ENCODE results near the gene MROH2A.

The MROH2A gene

GRCh38 chr2:233800208-233800607 lies 22.1 kb downstream of the MROH2A start:
- TF ChIP-seq, protein P1, sequence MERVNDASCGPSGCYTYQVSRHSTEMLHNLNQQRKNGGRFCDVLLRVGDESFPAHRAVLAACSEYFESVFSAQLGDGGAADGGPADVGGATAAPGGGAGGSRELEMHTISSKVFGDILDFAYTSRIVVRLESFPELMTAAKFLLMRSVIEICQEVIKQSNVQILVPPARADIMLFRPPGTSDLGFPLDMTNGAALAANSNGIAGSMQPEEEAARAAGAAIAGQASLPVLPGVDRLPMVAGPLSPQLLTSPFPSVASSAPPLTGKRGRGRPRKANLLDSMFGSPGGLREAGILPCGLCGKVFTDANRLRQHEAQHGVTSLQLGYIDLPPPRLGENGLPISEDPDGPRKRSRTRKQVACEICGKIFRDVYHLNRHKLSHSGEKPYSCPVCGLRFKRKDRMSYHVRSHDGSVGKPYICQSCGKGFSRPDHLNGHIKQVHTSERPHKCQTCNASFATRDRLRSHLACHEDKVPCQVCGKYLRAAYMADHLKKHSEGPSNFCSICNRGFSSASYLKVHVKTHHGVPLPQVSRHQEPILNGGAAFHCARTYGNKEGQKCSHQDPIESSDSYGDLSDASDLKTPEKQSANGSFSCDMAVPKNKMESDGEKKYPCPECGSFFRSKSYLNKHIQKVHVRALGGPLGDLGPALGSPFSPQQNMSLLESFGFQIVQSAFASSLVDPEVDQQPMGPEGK (CRISPR knock-in tag; IDR thresholded peaks at IDR 0.05; ENCODE audit: borderline replicate concordance) = no peak
- TF ChIP-seq ZNF70 (CRISPR knock-in tag; IDR thresholded peaks at IDR 0.05) = no peak
- TF ChIP-seq BACH2 (CRISPR knock-in tag; IDR thresholded peaks at IDR 0.05; ENCODE audit: borderline replicate concordance) = no peak
- no peak for TF ChIP-seq RARB (CRISPR knock-in tag; IDR thresholded peaks at IDR 0.05)
- TF ChIP-seq CSDC2 (CRISPR knock-in tag; IDR thresholded peaks at IDR 0.05) = no peak
- TF ChIP-seq ZNF565 (CRISPR knock-in tag; conservative IDR thresholded peaks at IDR 0.05; ENCODE audit: low read depth) = no peak
- no peak for TF ChIP-seq GLIS3 (CRISPR knock-in tag; IDR thresholded peaks at IDR 0.05)
- no peak for TF ChIP-seq ESRRG (CRISPR knock-in tag; IDR thresholded peaks at IDR 0.05)
- TF ChIP-seq OSR1 (CRISPR knock-in tag; IDR thresholded peaks at IDR 0.05) = no peak
- no peak for TF ChIP-seq SNAI2 (CRISPR knock-in tag; IDR thresholded peaks at IDR 0.05)
- no peak for TF ChIP-seq TSHZ2 (CRISPR knock-in tag; IDR thresholded peaks at IDR 0.05)
- no peak for ATAC-seq

DNA sequence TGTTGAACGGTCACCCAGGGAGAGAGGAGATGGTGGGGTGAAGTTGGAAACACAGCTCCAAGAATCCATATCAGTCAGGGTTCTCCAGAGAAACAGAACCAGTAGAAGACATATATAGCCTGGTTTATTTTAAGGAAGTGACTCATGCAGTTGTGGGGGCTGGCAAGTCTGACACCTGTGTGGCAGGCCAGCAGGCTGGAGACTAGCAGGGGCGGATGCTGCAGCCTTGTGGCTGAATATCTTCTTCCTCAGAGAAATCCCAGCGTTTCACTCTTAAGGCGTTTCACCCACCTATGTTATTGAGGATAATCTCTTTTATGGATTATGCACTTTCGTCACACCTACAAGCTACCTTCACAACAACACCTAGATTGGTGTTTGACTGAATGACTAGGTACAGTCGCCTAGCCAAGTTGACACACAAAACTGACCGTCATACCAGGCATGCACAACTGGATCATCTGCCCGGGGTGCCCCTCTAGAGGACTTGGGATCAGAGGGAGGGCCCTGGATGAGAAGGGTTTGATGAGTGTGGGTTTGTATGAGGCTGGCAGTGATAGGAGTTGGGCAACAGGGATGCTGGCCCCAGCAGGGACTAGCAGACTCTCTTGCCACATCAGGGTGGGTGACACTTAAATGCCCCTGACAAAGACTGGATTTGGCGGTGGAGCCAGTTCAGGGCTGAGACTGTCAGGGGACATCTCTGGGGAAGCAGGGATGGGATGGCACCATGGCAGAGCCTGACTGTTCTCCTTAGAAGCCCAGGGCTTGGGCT lies 23.4 kb downstream of the MROH2A start:
- no peak for ATAC-seq

DNA sequence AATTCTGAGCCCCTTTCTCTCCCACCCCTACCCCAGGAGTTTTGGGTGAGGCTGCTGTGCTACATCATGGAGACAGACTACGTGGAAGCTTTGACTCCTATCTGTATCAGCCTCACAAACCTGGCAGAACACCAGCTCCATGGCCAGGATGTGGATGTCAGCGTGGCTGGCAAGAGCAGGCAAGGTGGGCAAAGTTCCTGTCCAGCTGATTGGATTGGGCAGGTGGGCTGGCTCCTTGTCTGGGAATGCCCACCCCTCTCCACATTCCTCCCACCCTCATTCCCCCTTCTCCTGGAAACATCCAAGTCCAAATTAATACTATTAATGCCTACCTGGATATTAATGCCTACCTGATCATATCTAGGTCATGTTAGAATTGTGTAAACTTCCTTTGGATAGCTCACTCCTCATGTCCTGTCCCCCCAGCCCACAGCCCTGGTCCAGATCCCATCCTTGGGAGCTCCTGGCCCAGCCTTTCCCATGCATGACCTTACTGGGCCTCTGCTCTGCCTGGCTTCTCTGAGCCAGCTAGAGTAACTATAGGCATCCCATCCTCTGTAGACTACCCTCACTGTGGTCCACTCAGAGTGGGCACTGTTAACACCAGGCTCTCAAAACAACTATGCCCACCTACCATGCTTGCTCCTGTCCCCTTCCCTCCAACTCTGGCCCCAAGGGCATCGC lies 24.1 kb downstream of the MROH2A start:
- TF ChIP-seq ZNF565 (CRISPR knock-in tag; conservative IDR thresholded peaks at IDR 0.05; ENCODE audit: low read depth) (no peak), ARNTL (CRISPR knock-in tag; IDR thresholded peaks at IDR 0.05; ENCODE audit: borderline replicate concordance, low read depth) (no peak), BACH2 (CRISPR knock-in tag; IDR thresholded peaks at IDR 0.05; ENCODE audit: borderline replicate concordance) (no peak)
- TF ChIP-seq, protein P2, sequence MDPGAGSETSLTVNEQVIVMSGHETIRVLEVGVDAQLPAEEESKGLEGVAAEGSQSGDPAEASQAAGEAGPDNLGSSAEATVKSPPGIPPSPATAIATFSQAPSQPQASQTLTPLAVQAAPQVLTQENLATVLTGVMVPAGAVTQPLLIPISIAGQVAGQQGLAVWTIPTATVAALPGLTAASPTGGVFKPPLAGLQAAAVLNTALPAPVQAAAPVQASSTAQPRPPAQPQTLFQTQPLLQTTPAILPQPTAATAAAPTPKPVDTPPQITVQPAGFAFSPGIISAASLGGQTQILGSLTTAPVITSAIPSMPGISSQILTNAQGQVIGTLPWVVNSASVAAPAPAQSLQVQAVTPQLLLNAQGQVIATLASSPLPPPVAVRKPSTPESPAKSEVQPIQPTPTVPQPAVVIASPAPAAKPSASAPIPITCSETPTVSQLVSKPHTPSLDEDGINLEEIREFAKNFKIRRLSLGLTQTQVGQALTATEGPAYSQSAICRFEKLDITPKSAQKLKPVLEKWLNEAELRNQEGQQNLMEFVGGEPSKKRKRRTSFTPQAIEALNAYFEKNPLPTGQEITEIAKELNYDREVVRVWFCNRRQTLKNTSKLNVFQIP (CRISPR knock-in tag; IDR thresholded peaks at IDR 0.05; ENCODE audit: borderline replicate concordance, low read depth) = no peak
- ATAC-seq = no peak

More for the DNA sequence above, 23.4 kb downstream of the MROH2A start:
- no peak for TF ChIP-seq TCF4 (CRISPR knock-in tag; IDR thresholded peaks at IDR 0.05; ENCODE audit: borderline replicate concordance)
- no peak for TF ChIP-seq OSR1 (CRISPR knock-in tag; IDR thresholded peaks at IDR 0.05)
- TF ChIP-seq ISL1 (CRISPR knock-in tag; IDR thresholded peaks at IDR 0.05) = no peak
- TF ChIP-seq SNAI2 (CRISPR knock-in tag; IDR thresholded peaks at IDR 0.05) = no peak
- no peak for TF ChIP-seq CREB5 (CRISPR knock-in tag; IDR thresholded peaks at IDR 0.05; ENCODE audit: low read depth)
- no peak for TF ChIP-seq ZNF8 (CRISPR knock-in tag; IDR thresholded peaks at IDR 0.05)
- no peak for TF ChIP-seq TSHZ2 (CRISPR knock-in tag; IDR thresholded peaks at IDR 0.05)

Data from SK-N-SH treated with all-trans-retinoic acid at 6 μM for 48 hours (cell line).